HTR-8/SVneo (cell line): Measurements from ENCODE around the gene GALNT17.
A peak's percentile ranks its signal among the peaks of the same experiment; 100 is the strongest.
"Not testable (repeated sequence)": the region's sequence is repeated elsewhere in the genome, so short reads cannot be mapped to it uniquely, and the experiment has no call there.

ENCODE experiments used
- DNase-seq: peaks from one replicate; pipeline ENCODE4 v3.0.0; 2011; ENCODE audit warnings: low spot score, mixed read lengths; ENCODE audit not compliant: insufficient read length
- FAIRE-seq: peaks from 2 replicates; lab custom pipeline; 2011; peaks lifted over from hg19 to GRCh38; lab: Jason Lieb, UNC

Gene GALNT17

DNA sequence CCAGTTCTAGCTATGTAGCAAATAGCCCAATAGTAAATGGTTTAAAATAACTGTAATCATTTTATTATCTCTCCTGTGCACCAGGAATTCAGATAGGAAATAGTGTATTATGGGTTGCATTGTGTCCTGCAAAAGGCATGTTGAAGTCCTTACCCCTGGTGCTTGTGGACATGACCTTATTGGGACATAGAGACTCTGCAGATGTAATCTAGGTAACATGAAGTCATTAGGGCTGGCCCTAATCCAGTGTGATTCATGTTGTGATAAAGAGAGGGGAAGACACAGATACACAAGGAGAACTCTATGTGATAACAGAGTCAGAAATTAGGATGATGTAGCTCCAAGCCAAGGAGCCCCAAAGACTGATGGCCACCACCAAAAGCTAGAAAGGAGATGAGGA, 462.8 kb downstream of the GALNT17 start:
- FAIRE-seq: no peak

DNA sequence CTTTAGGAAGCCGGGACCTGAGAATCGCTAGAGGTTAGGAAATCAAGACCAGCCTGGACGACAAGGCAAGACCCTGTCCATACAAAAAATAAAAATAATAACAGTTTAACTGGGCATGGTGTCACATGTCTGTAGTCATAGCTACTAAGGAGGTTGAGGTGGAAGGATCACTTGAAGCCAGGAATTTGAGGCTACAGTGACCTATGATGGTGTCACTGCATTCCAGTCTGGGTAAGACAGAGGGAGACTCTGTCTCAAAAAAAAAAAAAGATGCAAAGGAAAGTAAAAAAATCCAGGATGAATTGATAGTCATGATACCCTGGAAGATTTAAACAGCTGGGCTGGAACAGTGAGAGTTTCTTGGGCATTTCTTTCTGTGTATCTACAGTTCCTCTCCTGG, 463.2 kb downstream of the GALNT17 start:
- FAIRE-seq (no peak), DNase-seq (no peak)

More for the DNA sequence above, 462.8 kb downstream of the GALNT17 start:
- no peak for DNase-seq

DNA sequence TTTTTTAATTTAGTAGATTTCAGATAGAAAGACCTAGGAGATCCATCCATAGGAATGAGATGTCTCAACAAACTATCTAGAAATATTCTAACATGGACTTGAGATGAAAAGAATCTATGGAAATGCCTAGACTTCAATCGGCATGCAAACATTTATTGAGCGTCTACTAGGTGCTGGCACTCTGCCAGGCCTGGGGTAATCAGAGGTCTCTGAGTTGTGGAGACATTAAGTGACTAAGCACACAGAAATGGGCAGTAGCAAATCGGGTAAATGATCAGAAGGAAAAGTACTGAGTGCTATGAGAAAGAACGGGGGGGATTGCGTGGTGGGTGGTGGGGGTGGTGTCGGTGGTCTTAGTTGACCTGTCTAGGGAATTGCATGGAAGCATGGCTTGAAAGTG, 466.6 kb downstream of the GALNT17 start:
- no peak for FAIRE-seq

DNA sequence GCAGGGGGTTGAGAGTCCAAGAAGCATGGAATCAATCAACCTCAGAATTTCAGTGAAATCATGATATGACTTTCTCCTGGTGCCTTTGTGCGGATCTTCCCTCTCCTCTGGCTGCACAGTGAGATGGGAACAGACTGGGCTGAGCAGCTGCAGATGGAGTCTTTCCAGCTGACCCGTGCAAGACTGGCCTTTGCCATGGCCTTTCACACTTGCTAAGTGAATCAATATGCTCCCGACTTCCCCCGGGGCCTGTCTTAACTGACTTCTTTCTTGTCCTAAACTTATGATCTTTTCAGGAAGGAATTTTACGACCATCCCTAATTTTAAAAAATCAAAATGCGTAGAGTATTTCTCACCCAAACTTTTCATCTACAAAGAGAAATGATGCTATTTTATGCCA, 469.9 kb downstream of the GALNT17 start:
- DNase-seq: no peak
- no peak for FAIRE-seq

More for the DNA sequence above, 466.6 kb downstream of the GALNT17 start:
- DNase-seq: no peak

DNA sequence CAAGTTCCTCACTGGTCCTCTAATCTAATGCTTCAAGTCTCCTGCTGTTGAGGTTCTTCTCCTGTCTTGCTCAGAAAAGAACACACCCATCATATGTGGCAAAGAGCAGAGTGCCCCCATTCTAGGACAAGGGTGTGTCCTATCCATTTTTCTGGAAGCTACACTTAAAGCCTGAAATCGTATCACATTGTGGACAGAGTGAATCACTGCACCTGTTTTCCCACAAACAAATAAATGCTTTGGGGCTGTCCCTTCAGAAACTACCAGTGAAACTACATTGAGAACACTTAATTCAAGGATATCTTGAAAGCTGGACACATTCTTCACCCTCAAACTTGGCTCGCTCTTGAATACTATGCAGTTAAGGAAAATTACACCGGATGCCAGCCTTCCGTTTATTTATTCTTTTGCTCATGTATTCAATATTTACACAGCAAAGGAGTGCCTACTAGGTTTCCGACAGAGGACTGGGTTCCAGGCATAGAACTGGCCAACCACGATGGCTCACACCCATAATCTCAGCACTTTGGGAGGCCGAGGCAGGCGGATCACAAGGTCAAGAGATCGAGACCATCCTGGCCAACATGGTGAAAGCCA, 473.0 kb downstream of the GALNT17 start:
- DNase-seq: no peak
- FAIRE-seq: no peak

DNA sequence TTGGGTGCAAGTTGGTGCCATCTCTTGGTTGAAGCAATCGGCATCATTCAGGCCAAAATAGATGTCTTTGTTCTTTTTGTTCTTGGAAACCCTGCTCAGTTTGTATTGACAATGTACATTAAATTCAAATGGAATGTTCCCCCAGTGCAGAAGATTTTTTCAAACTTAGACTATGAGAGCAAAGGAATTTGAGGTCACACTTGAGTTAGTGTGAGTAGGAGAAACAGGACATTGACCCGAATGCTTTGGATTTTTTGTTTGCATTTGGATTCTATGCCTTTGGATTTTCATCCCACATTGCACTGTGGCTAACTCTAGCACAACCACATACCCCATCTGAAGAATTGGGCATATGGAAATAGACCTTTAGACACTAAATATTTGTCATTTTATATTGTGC, 480.0 kb downstream of the GALNT17 start:
- DNase-seq: no peak

DNA sequence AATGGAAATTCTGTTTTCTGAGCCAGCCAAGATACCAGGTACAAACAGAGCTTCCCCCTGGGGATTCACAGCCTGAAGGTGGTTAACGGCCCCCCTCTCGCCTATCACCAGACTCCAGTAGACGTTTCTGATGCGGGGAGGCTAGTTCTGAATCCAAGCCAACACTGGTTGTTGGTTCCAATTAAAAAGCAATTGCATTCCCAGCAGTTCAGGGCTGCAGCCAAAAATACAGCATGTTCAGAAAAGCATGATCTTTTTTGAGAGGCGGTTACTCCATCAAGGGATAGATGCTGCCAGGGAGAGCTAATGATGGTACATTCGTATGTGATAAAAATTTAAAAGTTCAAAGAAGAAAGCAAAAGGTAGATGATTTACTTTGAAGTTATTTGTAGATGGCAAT, 481.0 kb downstream of the GALNT17 start:
- DNase-seq (no peak), FAIRE-seq (no peak)

More for the DNA sequence above, 480.0 kb downstream of the GALNT17 start:
- no peak for FAIRE-seq

DNA sequence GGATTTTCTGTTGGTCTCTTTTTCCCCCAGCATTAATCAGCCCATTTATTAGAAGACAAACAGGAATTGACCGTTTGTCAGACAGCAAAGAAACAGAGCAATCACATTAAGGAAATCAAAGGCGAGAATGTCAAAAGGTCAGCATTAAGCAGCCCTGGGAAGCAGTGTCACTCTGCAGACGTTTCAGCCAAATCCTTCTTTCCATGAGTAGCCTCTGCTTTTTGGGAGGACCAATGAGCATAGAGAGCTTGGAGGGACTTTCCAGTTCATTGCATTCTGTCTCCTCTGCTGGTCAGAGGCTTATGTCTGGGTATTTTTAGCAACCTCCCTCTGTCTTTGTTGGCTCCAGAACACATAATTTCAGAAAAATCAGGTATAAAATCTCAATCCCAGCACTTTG, 481.4 kb downstream of the GALNT17 start:
- FAIRE-seq (no peak), DNase-seq (no peak)

DNA sequence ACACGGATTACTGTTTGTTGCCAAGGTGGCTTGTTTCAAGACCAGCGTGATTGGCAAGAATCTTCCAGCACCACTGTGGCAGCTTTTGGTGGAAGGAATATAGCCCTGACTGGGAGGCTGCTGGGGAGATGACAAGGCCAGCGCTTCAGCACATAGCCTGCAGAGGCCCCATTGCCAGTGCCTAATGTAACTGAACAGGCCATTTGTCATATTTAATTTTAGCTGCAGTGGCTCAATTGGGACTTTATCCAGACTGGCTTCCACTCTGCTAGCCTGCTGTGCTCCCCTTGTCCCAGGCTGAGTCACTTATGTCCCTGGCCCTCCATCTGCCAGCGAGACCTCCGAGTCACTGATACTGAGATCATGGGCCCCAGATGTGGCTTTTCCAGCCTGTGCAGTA, 483.1 kb downstream of the GALNT17 start:
- DNase-seq: no peak
- FAIRE-seq: no peak

DNA sequence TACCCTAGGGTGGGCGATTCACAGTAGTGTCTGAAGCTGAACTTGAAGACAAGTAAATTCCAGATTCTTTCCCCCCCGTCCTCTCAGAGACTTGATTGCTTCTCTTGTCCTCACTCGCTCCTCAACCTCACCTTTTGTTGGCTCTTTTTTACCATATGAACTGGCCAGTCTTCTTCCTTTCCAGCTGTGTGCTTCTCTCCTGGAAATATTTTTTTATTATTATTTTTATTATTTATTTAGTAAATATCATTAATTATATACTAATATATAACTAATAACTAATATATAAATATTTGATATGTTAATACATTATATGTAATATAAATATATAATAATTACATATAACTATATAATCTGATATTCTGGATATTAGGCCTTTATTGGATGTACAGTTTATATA, 484.3 kb downstream of the GALNT17 start:
- FAIRE-seq (no peak), DNase-seq (no peak)

DNA sequence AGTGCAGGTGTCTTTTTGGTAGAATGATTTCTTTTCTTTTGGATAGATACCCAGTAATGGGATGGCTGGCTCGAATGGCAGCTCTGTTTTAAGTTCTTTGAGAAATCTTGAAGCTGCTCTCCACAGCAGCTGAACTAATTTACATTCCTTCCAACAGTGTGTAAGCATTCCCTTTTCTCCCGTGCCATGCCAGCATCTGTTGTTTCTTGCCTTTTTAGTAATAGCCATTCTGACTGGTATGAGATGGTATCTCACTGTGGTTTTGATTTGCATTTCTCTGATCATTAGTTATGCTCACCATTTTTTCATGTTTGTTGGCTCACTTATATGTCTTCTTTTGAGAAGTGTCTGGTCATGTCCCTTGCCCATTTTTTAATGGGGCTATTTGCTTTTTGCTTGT, 486.3 kb downstream of the GALNT17 start:
- FAIRE-seq (no peak), DNase-seq (no peak)

DNA sequence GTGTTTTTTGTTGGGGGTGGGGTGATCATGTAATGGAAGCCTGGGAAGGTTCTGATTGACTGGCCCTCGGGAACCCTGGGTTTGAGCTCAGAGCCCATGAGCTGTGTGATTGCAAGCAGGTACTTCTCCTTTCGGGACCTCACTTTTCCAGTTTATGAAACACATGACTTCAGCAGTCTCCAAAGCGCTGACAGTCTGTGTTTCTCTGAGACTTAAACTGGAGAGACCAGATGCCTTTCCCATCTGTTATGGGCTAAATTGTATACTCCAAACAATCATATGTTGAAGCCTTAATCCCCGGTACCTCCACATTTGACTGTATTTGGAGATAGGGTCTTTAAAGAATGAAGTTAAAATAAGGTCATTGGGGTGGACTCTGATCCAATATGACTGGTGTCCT, 493.6 kb downstream of the GALNT17 start:
- FAIRE-seq (no peak), DNase-seq (no peak)

DNA sequence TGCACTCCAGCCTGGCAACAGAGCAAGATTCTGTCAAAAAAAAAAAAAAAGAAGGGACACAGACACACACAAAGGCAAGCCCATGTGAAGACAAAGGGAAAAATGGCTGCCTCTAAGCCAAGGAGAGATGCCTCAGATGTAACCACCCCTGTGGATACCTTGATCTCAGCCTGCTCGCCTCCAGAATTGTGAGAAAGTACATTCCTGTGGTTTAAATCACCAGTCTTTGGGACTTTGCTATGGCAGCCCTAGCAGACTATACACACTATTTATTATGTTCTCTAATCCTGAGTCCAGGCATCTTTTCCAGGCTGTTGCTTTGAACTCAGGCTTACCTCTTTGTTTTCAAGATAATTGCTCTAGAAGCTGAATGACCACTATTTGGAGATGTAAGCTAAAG, 494.3 kb downstream of the GALNT17 start:
- DNase-seq (no peak), FAIRE-seq (no peak)

DNA sequence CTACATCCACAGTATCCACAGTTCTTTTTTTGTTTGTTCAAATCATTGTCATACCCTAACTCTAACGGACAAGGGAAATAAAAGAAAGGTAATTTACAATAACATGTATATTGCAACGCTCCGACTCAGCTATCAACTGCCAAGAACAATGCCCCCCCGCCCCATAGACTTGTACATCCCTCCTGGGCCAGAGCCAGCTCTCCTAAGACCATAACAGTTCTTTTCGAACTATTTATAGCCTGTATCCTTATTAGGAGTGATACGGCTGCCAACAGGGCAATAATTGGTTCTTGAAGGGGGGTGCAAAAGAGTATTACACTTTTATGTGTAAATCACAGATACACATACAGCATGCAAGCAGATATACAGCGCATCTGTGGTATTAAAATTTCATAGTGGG, 495.7 kb downstream of the GALNT17 start:
- FAIRE-seq: no peak
- no peak for DNase-seq

DNA sequence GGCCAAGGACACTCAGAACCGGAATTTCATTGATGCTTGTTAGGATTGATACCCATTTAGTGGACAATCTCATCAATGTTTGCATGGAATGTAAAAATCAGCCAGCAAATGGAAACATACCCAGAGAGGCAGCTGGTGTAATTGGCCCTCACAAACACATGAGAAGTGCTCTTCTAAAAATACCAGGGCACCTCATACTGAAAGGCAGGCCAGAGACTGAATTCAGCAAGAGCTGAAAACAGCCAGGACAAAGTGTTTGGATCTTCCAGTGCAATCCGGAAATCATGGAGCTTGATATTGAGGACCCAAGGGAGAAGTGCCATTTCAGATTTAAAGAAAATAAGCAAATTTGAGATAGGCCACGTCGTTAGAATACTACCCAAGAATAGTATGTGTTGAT, 498.6 kb downstream of the GALNT17 start:
- DNase-seq (no peak), FAIRE-seq (no peak)

DNA sequence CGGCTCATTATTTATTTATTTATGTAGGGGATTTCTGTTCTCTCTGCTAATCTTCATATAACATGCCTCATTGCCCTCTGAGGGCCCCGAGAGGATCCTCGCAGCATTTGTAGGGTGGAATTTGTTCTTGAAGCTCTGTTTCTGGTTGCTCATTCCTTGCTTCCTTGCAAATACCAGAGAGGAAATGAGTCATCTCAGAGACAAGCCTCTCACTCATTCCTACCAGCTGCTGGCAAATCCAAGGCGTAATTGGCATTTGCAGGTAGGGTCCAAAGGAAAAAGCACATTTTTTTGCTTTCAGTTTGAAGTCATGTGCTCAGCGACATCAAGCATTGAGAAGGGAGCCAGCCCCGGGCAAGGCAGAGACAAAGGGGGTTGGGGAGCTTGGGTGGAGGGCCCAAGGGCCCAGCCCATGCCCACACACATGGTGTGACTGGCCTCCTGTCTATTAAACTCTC, 501.6 kb downstream of the GALNT17 start:
- DNase-seq: peak; percentile 51
- no peak for FAIRE-seq

DNA sequence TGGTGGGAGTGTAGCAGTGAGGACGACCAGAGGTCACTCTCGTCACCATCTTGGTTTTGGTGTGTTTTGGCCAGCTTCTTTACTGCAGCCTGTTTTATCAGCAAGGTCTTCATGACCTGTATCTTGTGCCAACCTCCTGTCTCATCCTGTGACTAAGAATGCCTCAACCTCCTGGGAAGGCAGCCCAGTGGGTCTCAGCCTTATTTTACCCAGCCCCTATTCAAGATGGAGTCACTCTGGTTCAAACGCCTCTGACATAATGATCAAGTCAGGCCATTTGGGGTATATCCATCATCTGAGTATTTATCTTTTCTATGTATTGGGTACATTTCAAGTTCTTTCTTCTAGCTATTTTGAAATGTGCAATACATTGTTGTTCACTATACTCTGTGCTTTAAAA, 503.9 kb downstream of the GALNT17 start:
- not testable (repeated sequence) for DNase-seq, FAIRE-seq

DNA sequence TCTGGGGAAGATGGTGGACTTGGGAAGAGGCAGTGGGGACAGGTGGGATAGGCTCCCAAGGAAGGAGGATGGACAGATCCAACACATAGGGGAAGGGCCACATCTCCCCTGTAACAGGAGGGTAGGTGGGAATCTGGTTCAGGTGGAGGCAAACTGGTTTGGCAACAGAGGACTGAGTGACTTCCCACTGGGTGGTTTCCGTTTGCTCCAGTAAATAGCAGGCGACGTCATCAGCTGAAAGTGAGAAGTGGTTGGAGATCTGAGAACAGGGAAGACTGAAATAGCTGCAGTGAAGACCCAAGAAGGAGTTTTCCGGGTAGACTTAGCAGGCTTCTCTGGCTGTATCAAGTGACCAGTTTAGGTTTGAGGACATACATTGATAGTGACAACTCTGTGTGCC, 504.4 kb downstream of the GALNT17 start:
- DNase-seq: no peak
- no peak for FAIRE-seq

DNA sequence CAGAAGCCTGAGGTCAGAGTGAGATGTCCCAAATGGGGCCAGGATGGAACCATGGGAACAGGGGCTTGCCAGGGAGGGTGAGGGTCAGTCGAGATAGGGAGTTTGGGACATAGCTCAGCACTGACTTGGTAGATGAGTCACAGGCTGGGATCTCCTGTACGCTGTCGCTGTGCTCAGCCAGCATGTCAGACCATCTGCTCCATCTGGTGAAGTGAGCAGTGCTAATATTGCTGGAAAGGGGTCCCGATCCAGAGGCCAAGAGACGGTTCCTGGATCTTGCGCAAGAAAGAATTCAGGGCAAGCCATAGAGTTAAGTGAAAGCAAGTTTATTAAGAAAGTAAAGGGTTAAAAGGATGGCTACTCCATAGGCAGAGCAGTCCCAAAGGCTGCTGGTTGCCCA, 505.6 kb downstream of the GALNT17 start:
- FAIRE-seq (no peak), DNase-seq (no peak)

DNA sequence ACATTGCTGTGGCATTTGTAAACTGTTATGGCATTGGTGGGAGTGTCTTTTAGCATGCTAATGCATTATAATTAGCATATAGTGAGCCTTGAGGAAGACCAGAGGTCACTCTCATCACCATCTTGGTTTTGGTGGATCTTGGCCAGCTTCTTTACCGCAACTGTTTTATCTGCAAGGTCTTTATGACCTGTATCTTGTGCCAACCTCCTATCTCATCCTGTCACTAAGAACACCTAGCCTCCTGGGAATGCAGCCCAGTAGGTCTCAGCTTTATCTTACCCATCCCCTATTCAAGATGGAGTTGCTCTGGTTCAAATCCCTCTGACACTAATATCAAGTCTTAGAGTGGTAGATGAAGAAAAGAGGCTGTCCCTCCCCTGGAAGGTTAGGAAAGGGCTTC, 506.2 kb downstream of the GALNT17 start:
- no peak for FAIRE-seq
- DNase-seq: no peak

DNA sequence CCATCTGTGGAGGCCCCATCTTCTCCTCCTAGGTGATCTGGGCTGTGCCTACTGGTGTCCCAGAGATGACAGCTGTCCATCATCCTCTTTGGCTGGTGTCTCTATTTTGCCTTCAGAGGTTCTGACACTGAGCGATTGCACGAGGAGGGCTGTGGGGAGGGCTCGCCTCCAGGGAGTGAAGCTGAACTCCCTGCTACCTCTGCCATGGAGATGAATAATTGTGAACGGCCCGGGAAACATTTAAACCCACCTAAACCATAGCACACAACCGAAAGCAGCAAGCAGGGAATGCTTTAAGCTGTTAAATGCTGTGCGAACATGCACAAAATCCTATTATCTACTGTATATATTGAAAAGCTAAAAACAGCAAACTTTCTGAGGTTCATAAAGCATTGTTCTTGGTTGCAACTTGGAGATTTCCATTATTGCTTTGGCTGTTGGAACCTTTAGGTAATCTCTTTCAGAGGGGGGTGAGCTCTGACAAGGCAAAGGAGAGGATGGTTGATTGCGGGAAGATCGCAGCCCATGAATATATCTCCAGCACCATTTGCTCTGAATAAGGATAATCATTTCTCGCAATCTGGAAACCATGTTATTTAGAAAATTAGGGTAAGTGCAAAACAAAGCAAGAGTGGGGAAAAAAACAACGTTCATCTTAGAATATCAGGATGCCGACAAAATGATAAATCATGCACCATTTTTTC, 507.6 kb downstream of the GALNT17 start:
- FAIRE-seq (no peak), DNase-seq (no peak)

DNA sequence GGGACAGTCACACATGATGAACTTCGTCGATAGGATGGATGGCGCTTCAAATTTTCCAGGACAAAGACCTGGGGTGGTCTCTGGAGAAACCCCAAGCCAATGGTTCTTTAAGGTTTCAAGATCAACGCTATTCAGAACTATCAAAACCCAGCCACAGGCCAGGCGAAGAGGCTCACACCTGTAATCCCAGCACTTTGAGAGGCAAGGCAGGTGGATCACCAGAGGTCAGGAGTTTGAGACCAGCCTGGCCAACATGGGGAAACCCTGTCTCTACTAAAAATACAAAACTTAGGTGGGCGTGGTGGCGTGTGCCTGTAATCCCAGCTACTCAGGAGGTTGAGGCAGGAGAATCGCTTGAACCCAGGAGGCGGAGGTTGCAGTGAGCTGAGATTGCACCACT, 511.1 kb downstream of the GALNT17 start:
- FAIRE-seq, DNase-seq: not testable (repeated sequence)
